ENCODE data around the gene SPAG16.
"Not testable (repeated sequence)": the region's sequence is repeated elsewhere in the genome, so short reads cannot be mapped to it uniquely, and the experiment has no call there.

SPAG16 gene

GRCh38 chr2:213561759-213562158 lies 277.5 kb downstream of the SPAG16 start:
- DNase-seq: no peak

DNA sequence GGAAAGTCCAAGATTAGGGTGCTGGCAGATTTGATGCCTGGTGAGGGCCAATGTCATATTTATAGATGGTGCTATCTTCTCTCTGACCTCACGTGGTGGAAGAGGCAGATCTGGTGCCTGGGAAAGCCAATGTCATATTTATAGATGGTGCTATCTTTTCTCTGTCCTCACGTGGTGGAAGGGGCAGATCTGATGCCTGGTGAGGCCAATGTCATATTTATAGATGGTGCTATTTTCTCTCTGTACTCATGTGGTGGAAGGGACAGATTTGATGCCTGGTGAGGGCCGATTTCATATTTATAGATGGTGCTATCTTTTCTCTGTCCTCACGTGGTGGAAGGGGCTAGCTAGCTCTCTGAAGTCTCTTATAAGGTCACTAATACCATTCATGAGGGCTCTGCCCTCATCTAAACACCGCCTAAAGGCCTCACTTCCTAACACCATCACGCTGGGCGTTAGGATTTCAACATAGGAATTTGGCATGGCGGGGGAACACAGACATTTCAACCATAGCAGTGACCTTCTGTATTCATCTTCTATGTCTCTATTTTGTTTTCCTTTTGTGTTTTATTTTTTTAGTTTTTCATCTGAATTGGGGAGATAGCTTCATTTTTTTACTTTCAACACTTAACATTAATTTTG lies 278.4 kb downstream of the SPAG16 start:
- no peak for DNase-seq

- DNase-seq: no peak
These were observed 282.6 kb downstream of the SPAG16 start for GRCh38 chr2:213566846-213567245.

- no peak for DNase-seq
These were observed 325.4 kb downstream of the SPAG16 start for GRCh38 chr2:213609570-213610170.

- DNase-seq: no peak
These were observed 342.9 kb downstream of the SPAG16 start for GRCh38 chr2:213627054-213627710.

- DNase-seq: no peak
These were observed 343.7 kb downstream of the SPAG16 start for GRCh38 chr2:213627835-213628460.

DNA sequence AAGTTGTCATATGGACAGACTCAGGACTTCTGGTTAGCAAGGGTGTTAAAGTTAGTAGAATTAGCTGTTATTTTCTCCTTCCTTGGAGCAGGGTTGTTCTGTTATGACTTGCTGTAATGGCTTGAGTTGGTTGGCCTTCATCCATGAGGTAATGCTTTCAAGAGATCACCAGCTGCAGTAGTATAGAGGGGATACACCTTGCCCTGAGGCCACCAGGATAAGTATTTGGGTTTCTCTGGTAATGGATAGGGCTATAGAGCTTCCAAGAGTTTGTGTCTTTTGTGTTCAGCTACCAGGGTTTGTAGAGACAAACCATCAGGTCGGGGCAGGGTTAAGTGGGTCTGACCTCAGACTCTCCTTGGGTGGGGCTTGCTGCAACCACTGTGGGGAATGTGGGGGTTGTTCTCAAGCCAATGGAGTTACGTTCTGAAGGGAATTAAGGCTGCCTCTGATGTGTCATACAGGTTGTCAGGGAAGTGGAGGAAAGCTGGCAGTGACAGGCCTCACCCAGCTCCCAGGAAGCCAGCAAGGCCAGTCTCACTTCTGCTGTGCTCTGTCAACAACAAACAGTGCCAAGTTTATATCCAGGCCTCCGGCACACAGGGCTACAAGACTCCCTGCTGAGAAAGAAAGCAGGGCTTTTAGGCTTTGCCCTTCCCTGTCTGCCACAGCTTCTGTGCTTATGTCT lies 356.6 kb downstream of the SPAG16 start:
- no peak for DNase-seq

- no peak for DNase-seq
These were observed 360.7 kb downstream of the SPAG16 start for GRCh38 chr2:213644926-213645325.

DNA sequence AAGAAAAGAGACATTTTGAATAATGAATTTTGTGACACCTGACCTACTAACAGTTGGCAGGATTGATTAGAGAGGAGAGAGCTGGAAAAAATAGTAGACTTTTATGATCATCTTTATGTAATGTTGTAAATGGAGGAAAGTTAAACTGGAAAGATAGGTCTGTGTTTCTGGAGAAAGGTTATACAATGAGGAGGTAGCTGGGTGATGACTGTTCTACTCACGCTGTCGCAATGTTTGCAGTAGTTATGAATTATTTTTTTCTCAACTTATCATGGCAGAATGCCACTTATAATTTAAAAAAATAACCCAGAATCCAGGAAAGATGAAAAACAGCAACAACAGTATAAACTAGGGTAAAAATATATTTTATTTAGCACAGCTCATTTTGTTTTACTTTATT lies 364.9 kb downstream of the SPAG16 start:
- no peak for DNase-seq

GRCh38 chr2:213664817-213665216 lies 380.6 kb downstream of the SPAG16 start:
- no peak for DNase-seq

GRCh38 chr2:213669657-213670056 lies 385.4 kb downstream of the SPAG16 start:
- no peak for DNase-seq

DNA sequence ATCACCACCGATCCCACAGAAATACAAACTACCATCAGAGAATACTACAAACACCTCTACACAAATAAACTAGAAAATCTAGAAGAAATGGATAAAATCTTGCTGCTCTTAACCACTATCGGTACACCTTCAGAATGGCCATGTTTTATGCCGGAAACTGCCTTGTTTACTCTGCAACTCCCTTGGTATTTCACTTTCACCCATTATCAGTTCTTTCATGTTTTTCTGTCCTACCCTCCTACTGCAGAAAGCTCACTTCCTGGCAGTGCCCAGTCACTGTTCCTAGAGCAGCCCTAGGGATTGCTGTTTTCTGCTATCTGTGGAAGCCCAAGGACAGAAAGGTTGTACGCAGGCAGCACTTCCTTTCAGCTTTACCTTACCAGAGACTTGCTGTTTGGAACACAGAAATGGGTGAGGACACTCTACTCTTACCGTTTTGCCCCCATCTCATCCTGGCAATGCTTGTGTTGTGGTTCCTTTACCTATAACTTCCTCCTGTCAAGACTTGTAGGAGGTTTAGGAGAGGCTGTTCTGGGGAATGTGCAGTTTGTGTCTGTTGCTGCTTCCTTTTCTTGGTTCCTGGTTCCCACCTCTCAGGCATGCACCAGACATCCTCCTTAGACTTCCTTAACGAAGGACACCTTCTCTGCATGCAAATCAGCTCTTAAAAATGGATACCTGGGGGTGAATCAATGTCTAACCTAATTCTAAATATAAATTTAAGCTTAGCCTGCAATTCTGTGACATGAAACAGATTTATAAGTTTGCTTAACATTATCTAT lies 394.4 kb downstream of the SPAG16 start:
- no peak for DNase-seq

GRCh38 chr2:213679894-213680293 lies 395.6 kb downstream of the SPAG16 start:
- no peak for DNase-seq

DNA sequence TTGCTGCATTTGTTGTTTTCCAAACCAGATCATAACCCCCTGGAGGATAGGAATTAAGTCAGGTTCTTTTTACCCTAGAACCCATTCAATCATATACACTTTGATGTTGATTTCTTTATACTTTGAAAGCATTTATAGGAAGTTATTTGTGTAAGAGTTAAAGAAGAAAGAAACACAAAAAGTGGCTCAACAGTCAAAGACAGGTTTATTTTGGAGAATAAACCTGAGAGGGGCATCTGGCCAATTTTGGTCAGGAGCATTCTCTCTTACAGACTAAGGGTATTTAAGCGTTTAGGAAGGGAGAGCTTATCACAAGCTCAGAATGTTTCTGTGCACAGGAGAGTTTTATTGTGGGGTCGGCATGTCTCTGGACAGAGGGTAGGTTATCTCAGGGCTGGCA lies 398.0 kb downstream of the SPAG16 start:
- DNase-seq: no peak

- DNase-seq: no peak
These were observed 403.9 kb downstream of the SPAG16 start for GRCh38 chr2:213688133-213688532.

- not testable (repeated sequence) for DNase-seq
These were observed 404.6 kb downstream of the SPAG16 start for GRCh38 chr2:213688825-213689224.

DNA sequence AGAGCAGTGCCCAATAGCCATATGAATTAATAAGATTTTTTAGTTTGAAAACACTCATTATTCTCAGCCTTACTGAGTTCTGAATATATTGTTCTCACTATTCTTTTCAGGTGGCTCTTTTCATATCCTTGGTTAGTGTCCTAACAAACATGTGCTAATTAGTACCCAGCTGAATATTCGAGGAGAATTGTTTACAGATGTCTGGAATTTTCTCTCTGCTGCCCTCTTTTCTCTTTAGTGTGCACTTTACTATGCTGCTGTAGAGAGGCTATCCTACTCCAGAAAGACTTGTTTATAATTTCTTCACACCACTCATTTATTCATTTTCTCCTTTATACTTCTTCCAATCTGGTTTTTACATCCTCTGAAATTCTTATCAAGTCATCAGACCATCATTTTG lies 405.3 kb downstream of the SPAG16 start:
- DNase-seq: no peak

GRCh38 chr2:213691351-213691750 lies 407.1 kb downstream of the SPAG16 start:
- no peak for DNase-seq

GRCh38 chr2:213696442-213696841 lies 412.2 kb downstream of the SPAG16 start:
- DNase-seq: no peak

GRCh38 chr2:213701365-213701764 lies 417.1 kb downstream of the SPAG16 start:
- not testable (repeated sequence) for DNase-seq

GRCh38 chr2:213703406-213704098 lies 419.3 kb downstream of the SPAG16 start:
- no peak for DNase-seq

- DNase-seq: no peak
These were observed 425.9 kb downstream of the SPAG16 start for GRCh38 chr2:213710164-213710563.
